Measurements from ENCODE around the gene USP3.

DNA sequence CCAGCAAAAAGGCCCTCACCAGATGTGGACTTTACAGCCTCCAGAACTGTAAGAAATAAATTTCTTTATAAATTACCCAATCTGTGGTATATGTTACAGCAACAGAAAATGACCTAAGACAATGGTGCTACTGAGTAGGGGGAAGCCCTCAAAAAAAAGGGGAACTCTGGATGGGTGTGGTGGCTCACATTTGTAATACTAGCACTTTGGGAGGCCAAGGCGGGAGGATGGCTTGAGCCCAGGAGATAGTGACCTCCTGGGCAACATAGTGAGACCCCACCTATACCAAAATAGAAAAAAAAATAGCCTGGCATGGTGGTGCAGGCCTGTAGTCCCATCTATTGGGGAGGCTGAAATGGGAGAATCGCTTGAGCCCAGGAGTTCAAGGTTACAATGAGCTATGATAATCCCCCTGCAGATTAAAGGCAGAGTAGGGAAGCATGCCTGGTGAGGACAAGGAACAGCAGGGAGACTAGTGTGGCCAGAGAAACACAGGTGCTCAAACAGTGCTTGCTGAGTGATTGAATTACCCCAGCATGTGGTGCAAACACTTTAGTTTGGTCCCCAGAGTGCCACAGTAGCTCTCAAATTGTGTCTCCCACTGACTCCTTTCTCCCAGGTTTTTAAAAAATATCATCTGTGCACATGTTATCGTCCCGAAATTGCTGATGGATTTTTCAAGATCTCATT lies 13.9 kb upstream of the USP3 start:
- TF ChIP-seq, protein P1, sequence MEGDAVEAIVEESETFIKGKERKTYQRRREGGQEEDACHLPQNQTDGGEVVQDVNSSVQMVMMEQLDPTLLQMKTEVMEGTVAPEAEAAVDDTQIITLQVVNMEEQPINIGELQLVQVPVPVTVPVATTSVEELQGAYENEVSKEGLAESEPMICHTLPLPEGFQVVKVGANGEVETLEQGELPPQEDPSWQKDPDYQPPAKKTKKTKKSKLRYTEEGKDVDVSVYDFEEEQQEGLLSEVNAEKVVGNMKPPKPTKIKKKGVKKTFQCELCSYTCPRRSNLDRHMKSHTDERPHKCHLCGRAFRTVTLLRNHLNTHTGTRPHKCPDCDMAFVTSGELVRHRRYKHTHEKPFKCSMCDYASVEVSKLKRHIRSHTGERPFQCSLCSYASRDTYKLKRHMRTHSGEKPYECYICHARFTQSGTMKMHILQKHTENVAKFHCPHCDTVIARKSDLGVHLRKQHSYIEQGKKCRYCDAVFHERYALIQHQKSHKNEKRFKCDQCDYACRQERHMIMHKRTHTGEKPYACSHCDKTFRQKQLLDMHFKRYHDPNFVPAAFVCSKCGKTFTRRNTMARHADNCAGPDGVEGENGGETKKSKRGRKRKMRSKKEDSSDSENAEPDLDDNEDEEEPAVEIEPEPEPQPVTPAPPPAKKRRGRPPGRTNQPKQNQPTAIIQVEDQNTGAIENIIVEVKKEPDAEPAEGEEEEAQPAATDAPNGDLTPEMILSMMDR (conservative IDR thresholded peaks at IDR 0.05) = no peak
- TF ChIP-seq ZFX (IDR thresholded peaks at IDR 0.05) = no peak
